ENCODE data around the gene MDH1B. TPM values are rescaled to one million over a fixed set of nuclear protein-coding genes. Genes with fewer than 3 reads are reported as not detected.

Gene MDH1B
- total RNA-seq, 6 donors from 2014 or later = 0.43 to 12.7 (median 2.9) TPM

GRCh38 chr2:206766057-206766930, 1.2 kb upstream of the MDH1B start:
- Histone ChIP-seq H3K9me3 (no peaks in the 10 kb centered on the region), H3K36me3 (peaks cover 0 to 22% (median 5%) of the 10 kb centered on the region in 4 donors), H3K4me3 (peak overlapping the region; percentile 43 to 87 (median 72)), H3K27ac (peak overlapping the region; percentile 82 to 90 (median 86)), H3K27me3 (no peaks in the 10 kb centered on the region), H3K4me1 (peaks cover 10 to 25% (median 15%) of the 10 kb centered on the region in 4 donors)
- DNase-seq (no peak), ATAC-seq (ENCODE audit: low FRiP score in 2 of 2) (no peak)
- 36 to 43% methylated on average over 12 of the region's 12 CpGs for WGBS, 2 donors
- TF ChIP-seq EP300 (IDR thresholded peaks at IDR 0.05) = no peak
- TF ChIP-seq POLR2A (IDR thresholded peaks at IDR 0.05) = no peak
- TF ChIP-seq POLR2AphosphoS5 (IDR thresholded peaks at IDR 0.05) = no peak
- TF ChIP-seq CTCF (IDR thresholded peaks at IDR 0.05) = no peak

GRCh38 chr2:206764673-206765241, 371 bp downstream of the MDH1B start:
- Histone ChIP-seq H3K4me3 (peak overlapping the region; percentile 43 to 87 (median 72)), H3K9me3 (no peaks in the 10 kb centered on the region), H3K27me3 (no peaks in the 10 kb centered on the region), H3K36me3 (peaks cover 0 to 9% (median 2%) of the 10 kb centered on the region in 4 donors), H3K4me1 (peaks cover 10 to 25% (median 15%) of the 10 kb centered on the region in 4 donors), H3K27ac (peak overlapping the region; percentile 82 to 90 (median 86))
- no peak for ATAC-seq (ENCODE audit: low FRiP score in 2 of 2)
- DNase-seq = no peak
- TF ChIP-seq POLR2A (IDR thresholded peaks at IDR 0.05) = no peak
- TF ChIP-seq EP300 (IDR thresholded peaks at IDR 0.05) = no peak
- TF ChIP-seq CTCF (IDR thresholded peaks at IDR 0.05) = no peak
- no peak for TF ChIP-seq POLR2AphosphoS5 (IDR thresholded peaks at IDR 0.05)
- 8 to 10% methylated on average over 18 of the region's 18 CpGs for WGBS, 2 donors

- Histone ChIP-seq H3K9me3 (no peaks in the 10 kb centered on the region), H3K4me1 (no peaks in the 10 kb centered on the region), H3K36me3 (no peaks in the 10 kb centered on the region), H3K4me3 (no peak overlapping the region), H3K27me3 (no peaks in the 10 kb centered on the region), H3K27ac (no peak overlapping the region)
- DNase-seq (no peak), ATAC-seq (ENCODE audit: low FRiP score in 2 of 2) (no peak)
- TF ChIP-seq CTCF (IDR thresholded peaks at IDR 0.05) (no peak), POLR2A (IDR thresholded peaks at IDR 0.05) (no peak), EP300 (IDR thresholded peaks at IDR 0.05) (no peak), POLR2AphosphoS5 (IDR thresholded peaks at IDR 0.05) (no peak)
- WGBS, 2 donors = 52 to 55% methylated on average over 1 of the region's 1 CpG
Measured at GRCh38 chr2:206756816-206757215, 8.3 kb downstream of the MDH1B start.

- H3K4me3 ChIP-seq = no peak overlapping the region
- no peak for TF ChIP-seq EP300 (IDR thresholded peaks at IDR 0.05)
- TF ChIP-seq CTCF (IDR thresholded peaks at IDR 0.05) = no peak
- TF ChIP-seq POLR2A (IDR thresholded peaks at IDR 0.05) = no peak
- TF ChIP-seq POLR2AphosphoS5 (IDR thresholded peaks at IDR 0.05) = no peak
Measured at GRCh38 chr2:206740800-206741199, 24.3 kb downstream of the MDH1B start.

More at GRCh38 chr2:206740800-206741199, 24.3 kb downstream of the MDH1B start:
- no peaks in the 10 kb centered on the region for H3K36me3 ChIP-seq
- ATAC-seq (ENCODE audit: low FRiP score in 2 of 2) (no peak), DNase-seq (no peak)
- 51 to 68% methylated on average over 2 of the region's 2 CpGs for WGBS, 2 donors
- H3K9me3 ChIP-seq = no peaks in the 10 kb centered on the region
- no peak overlapping the region for H3K27ac ChIP-seq
- H3K4me1 ChIP-seq = no peaks in the 10 kb centered on the region
- H3K27me3 ChIP-seq = no peaks in the 10 kb centered on the region
